Fibroblast of lung (primary cell): ENCODE measurements around the gene KIRREL3.

Experiments
- EZH2 ChIP-seq: IDR thresholded peaks from 2 replicates; pipeline ENCODE4 v1.5.1; 2012; ENCODE audit warnings: low read length, control low read depth, mild to moderate bottlenecking; ENCODE audit errors: missing control alignments
- TF ChIP-seq, protein P1 (sequence below), 2 donors: IDR thresholded peaks in 1 of 2; conservative IDR thresholded peaks in 1 of 2; 1 replicate in 1 of 2; 2 replicates in 1 of 2; pipeline ENCODE4 v1.5.1; 2011 to 2012; ENCODE audit warnings: low read length in 2 of 2, control low read depth in 1 of 2, inconsistent platforms in 1 of 2, low read depth in 1 of 2, mild to moderate bottlenecking in 1 of 2

DNA sequence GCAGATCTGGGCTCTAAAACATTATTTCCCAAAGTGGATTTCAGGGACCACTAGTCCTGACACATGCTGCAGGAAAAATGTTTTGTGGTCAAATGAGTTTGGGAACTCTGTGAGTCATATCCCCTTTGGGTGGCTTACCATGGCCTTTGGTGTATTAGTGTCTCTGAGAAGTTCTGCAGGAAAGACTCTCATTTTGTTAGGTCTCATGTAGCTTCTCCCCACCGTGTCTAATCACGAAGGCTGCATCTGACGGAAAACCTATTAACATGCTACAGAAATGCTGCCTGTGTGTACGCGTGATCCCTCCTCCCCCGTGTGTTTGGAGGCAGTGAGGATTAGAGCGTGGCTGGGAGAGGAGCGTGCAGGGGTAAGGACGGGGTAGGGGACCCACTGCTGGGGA is 453.4 kb downstream of the KIRREL3 start:
- TF ChIP-seq, protein P1, sequence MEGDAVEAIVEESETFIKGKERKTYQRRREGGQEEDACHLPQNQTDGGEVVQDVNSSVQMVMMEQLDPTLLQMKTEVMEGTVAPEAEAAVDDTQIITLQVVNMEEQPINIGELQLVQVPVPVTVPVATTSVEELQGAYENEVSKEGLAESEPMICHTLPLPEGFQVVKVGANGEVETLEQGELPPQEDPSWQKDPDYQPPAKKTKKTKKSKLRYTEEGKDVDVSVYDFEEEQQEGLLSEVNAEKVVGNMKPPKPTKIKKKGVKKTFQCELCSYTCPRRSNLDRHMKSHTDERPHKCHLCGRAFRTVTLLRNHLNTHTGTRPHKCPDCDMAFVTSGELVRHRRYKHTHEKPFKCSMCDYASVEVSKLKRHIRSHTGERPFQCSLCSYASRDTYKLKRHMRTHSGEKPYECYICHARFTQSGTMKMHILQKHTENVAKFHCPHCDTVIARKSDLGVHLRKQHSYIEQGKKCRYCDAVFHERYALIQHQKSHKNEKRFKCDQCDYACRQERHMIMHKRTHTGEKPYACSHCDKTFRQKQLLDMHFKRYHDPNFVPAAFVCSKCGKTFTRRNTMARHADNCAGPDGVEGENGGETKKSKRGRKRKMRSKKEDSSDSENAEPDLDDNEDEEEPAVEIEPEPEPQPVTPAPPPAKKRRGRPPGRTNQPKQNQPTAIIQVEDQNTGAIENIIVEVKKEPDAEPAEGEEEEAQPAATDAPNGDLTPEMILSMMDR (conservative IDR thresholded peaks at IDR 0.05 in 1 of 2, IDR thresholded peaks at IDR 0.05 in 1 of 2; ENCODE audit: low read depth in 1 of 2, low read length in 2 of 2), result no peak
- TF ChIP-seq EZH2, result no peak
